HG03432 (cell line): Measurements from ENCODE around the gene INSYN1.
"Not testable (repeated sequence)": the region's sequence is repeated elsewhere in the genome, so short reads cannot be mapped to it uniquely, and the experiment has no call there.

Source experiments
- ATAC-seq: cut with Tn5 transposase; IDR thresholded peaks from one replicate; pipeline ENCODE4 v1.9.1; 2021; ENCODE audit warnings: mild to moderate bottlenecking, moderate library complexity; ENCODE audit not compliant: unreplicated experiment

Gene INSYN1

GRCh38 chr15:73716417-73716816 is 36.7 kb downstream of the INSYN1 start:
- no peak for ATAC-seq

- ATAC-seq: no peak
These were observed 37.7 kb downstream of the INSYN1 start for GRCh38 chr15:73715417-73715816.

GRCh38 chr15:73714695-73715301 is 38.4 kb downstream of the INSYN1 start:
- ATAC-seq: no peak

GRCh38 chr15:73712107-73712506 is 41.0 kb downstream of the INSYN1 start:
- no peak for ATAC-seq

DNA sequence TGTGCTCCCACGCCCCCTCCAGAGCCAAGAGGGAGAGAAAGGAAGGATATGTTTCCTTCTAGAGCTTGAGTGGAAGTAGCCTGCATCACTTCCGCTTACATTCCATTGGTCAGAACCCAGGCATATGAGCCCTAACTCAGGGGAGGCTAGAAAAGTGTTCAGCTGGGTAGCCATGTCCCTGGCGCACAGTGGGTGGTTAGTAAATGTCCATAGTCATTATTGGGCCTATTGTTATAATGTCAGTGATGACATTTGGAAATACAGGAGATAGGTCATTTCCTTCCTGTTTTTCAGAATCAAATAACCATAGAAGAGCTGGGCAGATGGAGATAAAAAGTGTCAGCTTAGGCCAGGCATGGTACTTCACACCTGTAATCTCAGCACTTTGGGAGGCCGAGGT is 41.6 kb downstream of the INSYN1 start:
- no peak for ATAC-seq

GRCh38 chr15:73710321-73710720 is 42.8 kb downstream of the INSYN1 start:
- ATAC-seq: no peak

- no peak for ATAC-seq
These were observed 43.5 kb downstream of the INSYN1 start for GRCh38 chr15:73709686-73710085.

DNA sequence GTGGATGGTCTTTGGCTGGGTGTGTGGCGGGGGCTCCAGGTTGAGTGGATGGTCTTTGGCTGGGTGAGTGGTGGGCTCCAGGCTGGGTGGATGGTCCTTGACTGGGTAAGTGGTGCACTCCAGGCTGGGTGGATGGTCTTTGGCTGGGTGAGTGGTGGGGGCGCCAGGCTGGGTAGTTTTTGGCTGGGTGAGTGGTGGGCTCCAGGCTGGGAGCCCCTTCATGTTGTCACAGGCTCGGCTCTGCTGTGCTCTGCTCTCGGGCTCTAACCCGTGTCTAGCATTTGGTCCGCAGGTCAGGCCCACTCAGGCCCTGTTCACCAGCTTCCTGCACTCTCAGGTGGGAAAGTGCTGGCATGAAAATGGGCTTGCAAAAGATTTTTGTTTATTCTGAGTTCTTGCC is 43.9 kb downstream of the INSYN1 start:
- ATAC-seq: no peak

- ATAC-seq: no peak
These were observed 44.5 kb downstream of the INSYN1 start for GRCh38 chr15:73708691-73709090.

- no peak for ATAC-seq
These were observed 48.1 kb downstream of the INSYN1 start for GRCh38 chr15:73704869-73705645.

DNA sequence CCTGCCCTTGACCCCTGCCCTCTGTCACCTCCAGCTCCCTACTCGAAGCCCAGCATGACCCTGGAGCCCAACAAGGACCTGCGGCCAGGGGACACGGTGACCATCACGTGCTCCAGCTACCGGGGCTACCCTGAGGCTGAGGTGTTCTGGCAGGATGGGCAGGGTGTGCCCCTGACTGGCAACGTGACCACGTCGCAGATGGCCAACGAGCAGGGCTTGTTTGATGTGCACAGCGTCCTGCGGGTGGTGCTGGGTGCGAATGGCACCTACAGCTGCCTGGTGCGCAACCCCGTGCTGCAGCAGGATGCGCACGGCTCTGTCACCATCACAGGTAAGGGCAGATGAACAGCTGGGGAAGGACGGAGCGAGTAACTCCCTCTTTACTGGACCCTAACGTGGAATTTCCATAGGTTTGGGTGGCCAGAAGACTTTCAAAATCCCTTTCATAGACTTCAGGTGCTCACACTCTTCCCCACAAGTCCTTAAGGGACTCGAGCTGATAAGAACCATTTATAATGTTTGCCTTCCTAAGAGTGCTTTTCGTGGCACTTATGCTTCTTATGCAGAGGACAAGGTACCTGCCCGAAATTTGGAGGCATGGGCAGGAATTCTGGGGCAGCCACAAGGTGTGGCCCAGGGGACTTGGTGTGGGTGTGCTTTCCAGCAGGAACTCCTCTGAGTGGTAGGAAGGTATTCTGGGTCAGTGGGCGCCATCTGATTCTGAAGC is 48.8 kb downstream of the INSYN1 start:
- not testable (repeated sequence) for ATAC-seq

DNA sequence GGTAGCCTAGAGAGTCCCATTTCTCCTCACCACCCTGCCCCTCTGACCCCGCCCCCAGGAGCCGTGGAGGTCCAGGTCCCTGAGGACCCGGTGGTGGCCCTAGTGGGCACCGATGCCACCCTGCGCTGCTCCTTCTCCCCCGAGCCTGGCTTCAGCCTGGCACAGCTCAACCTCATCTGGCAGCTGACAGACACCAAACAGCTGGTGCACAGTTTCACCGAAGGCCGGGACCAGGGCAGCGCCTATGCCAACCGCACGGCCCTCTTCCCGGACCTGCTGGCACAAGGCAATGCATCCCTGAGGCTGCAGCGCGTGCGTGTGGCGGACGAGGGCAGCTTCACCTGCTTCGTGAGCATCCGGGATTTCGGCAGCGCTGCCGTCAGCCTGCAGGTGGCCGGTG is 49.5 kb downstream of the INSYN1 start:
- ATAC-seq: not testable (repeated sequence)

DNA sequence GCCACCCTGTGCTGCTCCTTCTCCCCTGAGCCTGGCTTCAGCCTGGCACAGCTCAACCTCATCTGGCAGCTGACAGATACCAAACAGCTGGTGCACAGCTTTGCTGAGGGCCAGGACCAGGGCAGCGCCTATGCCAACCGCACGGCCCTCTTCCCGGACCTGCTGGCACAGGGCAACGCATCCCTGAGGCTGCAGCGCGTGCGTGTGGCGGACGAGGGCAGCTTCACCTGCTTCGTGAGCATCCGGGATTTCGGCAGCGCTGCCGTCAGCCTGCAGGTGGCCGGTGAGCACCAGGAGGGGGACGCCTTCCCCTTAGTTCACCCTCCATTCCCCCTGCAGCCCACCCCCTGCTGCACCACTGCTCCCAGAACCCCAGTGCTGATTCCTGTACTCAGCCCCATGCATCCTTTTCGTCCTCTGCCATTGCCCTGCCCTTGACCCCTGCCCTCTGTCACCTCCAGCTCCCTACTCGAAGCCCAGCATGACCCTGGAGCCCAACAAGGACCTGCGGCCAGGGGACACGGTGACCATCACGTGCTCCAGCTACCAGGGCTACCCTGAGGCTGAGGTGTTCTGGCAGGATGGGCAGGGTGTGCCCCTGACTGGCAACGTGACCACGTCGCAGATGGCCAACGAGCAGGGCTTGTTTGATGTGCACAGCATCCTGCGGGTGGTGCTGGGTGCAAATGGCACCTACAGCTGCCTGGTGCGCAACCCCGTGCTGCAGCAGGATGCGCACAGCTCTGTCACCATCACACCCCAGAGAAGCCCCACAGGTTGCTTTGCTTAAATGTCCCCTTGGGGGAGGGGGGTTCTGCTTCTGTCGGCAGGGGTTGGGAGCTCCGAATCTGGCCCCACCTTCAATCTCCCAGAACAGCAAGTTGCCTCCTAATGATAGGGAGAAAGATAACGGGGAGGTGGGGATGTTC is 50.6 kb downstream of the INSYN1 start:
- not testable (repeated sequence) for ATAC-seq

DNA sequence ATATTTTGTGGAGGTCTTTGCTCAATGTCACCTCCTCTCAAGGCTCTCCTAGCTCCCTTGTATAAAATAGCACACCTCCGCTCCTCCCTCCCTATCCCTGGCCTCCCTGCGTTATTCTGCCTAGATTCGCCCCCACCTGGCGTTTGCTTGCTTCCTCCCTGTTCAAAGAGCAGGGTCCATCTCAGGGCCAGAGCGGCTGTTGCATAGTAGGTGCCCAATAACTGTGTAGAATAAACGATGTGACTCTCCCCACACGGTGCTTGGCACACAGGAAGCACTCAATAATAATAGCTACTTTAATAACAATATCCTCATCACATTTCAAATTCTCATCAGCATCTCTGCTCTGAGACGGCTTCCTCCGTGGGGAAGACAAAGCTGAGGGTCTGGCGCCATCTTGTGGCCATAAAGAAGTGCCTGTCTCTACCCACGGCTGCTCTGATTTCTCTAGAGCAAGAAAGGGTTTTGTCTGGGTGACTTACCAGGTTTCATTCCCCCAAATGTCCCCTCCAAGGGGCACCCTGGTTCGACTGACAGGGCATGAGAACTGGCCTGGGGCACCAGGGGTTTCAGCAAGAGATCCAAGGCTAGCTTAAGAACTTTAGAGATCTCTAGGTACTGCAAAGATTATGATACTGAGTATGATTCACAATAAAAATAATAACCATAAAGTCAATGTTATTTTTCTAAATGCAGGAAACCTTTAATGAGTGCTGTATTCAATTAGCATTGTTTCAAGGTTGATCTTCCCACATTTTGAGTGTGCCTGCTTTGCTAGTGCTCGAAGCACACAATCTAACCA is 52.9 kb downstream of the INSYN1 start:
- ATAC-seq: no peak

DNA sequence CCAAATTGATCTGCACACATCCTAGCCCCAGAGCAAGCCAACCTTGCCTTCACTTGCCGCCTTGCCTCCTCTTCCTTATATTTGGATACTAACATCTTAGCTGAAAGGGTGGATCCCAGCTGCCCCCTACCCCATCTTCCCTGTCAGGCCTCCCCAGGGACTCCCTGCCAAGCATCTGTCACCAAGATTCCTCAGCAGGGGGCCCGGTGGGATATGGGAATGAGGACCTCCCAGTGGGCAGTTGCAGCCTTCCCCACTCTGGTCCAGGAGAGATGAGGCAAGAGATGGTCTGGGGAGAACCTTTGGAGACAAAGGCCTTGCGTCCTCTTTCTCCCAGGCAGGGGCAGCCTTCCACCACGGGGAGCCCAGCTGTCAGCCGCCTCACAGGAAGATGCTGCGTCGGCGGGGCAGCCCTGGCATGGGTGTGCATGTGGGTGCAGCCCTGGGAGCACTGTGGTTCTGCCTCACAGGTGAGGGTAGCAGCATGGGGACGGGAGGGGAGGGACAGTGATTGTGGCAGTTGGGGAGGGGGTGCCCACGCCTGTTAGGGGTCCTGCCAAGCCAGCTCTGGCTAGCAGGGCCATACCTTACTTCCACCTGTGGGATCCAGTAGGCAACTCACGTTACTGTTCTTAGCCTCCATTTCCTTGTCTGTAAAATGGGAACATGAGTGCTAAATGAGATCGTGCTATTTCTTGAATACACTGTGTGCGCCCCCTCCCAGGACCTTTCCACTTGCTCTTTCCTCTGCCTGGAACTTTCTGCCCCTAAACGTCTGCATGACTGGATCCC is 53.7 kb downstream of the INSYN1 start:
- ATAC-seq: no peak

- ATAC-seq: peak; percentile 83
These were observed 56.1 kb downstream of the INSYN1 start for GRCh38 chr15:73697033-73697467.

DNA sequence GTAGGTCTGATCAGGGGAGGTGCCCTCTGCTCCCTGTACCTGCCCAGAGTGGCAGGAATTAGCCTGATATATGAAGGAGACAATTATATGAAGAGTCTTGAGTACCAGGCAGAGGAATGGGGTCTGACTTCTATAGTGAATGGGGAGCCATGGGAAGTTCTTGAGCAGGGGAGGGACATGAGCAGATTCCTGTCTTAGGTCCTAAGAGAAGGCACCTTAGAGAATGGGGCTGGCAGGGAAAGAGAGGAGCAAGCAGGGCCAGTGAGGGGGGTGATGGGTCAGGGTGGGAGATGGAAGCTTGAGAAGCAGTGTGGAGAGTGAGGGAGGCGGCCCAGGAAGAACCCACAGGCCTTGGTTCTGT is 56.5 kb downstream of the INSYN1 start:
- no peak for ATAC-seq

- no peak for ATAC-seq
These were observed 57.1 kb downstream of the INSYN1 start for GRCh38 chr15:73695773-73696640.
